ENCODE data around the gene BFSP1.

Gene BFSP1

DNA sequence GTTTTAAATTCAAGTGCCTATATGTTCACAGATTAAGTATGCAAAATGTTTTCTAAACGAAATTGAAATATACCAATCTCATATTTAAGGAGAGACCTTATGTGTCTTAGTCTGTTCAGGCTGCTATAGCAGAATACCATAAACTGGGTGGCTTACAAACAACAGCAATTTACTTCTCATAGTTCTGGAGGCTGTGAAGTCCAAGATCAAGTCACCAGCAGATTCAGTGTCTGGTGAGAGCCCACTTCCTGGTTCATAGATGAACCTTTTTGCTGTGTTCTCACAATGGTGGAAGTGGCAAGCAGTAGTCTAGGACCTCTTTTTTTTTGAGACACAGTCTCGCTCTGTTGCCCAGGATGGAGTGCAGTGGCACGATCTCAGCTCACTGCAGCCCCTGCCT, 35.2 kb upstream of the BFSP1 start:
- Mint-ChIP-seq H3K9me3 (no peaks in the 10 kb centered on the region), H3K36me3 (ENCODE audit: insufficient read depth) (peaks cover 12% of the 10 kb centered on the region), H3K4me1 (ENCODE audit: low read depth in 2 of 2) (peaks cover 8 to 12% of the 10 kb centered on the region in 2 donors), H3K27me3 (no peaks in the 10 kb centered on the region), H3K27ac (no peak overlapping the region), H3K4me3 (no peak overlapping the region)
- no peak for ATAC-seq (replicated peaks)
- DNase-seq = no peak

GRCh38 chr20:17565169-17565845, 34.1 kb upstream of the BFSP1 start:
- ATAC-seq (replicated peaks) (no peak), DNase-seq (no peak)
- Mint-ChIP-seq H3K27me3 (no peaks in the 10 kb centered on the region), H3K4me1 (ENCODE audit: low read depth in 2 of 2) (peaks cover 0 to 4% of the 10 kb centered on the region in 2 donors), H3K27ac (no peak overlapping the region), H3K4me3 (no peak overlapping the region), H3K9me3 (no peaks in the 10 kb centered on the region), H3K36me3 (ENCODE audit: insufficient read depth) (peaks cover 5% of the 10 kb centered on the region)

- Mint-ChIP-seq H3K4me1 (ENCODE audit: low read depth in 2 of 2) (peaks cover 0 to 5% of the 10 kb centered on the region in 2 donors), H3K36me3 (ENCODE audit: insufficient read depth) (no peaks in the 10 kb centered on the region), H3K9me3 (no peaks in the 10 kb centered on the region), H3K4me3 (no peak overlapping the region), H3K27ac (no peak overlapping the region), H3K27me3 (no peaks in the 10 kb centered on the region)
- no peak for ATAC-seq (replicated peaks)
- DNase-seq = no peak
Measured at GRCh38 chr20:17562804-17563305, 31.7 kb upstream of the BFSP1 start.

- Mint-ChIP-seq H3K4me3 (no peak overlapping the region), H3K27ac (no peak overlapping the region), H3K4me1 (ENCODE audit: low read depth in 2 of 2) (peaks cover 0 to 5% of the 10 kb centered on the region in 2 donors), H3K36me3 (ENCODE audit: insufficient read depth) (no peaks in the 10 kb centered on the region), H3K27me3 (no peaks in the 10 kb centered on the region), H3K9me3 (no peaks in the 10 kb centered on the region)
- ATAC-seq (replicated peaks) (no peak), DNase-seq (no peak)
Measured at GRCh38 chr20:17560344-17561074, 29.3 kb upstream of the BFSP1 start.

DNA sequence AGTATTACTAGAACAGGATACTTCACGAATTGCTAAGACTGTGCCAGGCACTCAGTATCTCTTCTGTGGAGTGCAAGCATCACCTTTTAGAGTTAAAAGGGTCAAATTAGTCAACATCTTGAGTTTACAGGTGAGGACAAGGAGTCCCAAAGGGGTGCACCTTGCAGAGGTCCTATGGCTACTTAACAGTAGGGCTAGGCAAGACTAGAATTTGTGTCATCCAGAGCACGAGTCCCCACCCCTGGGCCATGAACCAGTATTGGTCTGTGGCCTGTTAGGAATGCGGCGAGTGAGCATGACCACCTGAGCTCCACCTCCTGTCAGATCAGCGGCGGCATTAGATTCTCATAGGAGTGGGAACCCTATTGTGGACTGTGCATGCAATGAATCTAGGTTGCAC, 28.2 kb upstream of the BFSP1 start:
- H3K27ac Mint-ChIP-seq = no peak overlapping the region

GRCh38 chr20:17558941-17559304, 27.7 kb upstream of the BFSP1 start:
- no peaks in the 10 kb centered on the region for H3K9me3 Mint-ChIP-seq
- no peak overlapping the region for H3K27ac Mint-ChIP-seq
- no peaks in the 10 kb centered on the region for H3K36me3 Mint-ChIP-seq (ENCODE audit: insufficient read depth)
- H3K4me1 Mint-ChIP-seq (ENCODE audit: low read depth in 2 of 2) = peaks cover 0 to 5% of the 10 kb centered on the region in 2 donors
- no peak for ATAC-seq (replicated peaks)
- H3K27me3 Mint-ChIP-seq = no peaks in the 10 kb centered on the region
- no peak overlapping the region for H3K4me3 Mint-ChIP-seq
- no peak for DNase-seq

More for the DNA sequence above, 28.2 kb upstream of the BFSP1 start:
- Mint-ChIP-seq H3K9me3 (no peaks in the 10 kb centered on the region), H3K27me3 (no peaks in the 10 kb centered on the region), H3K4me1 (ENCODE audit: low read depth in 2 of 2) (peaks cover 0 to 5% of the 10 kb centered on the region in 2 donors), H3K4me3 (no peak overlapping the region), H3K36me3 (ENCODE audit: insufficient read depth) (no peaks in the 10 kb centered on the region)
- DNase-seq (no peak), ATAC-seq (replicated peaks) (no peak)

- no peaks in the 10 kb centered on the region for H3K36me3 Mint-ChIP-seq (ENCODE audit: insufficient read depth)
- no peak overlapping the region for H3K4me3 Mint-ChIP-seq
- no peaks in the 10 kb centered on the region for H3K27me3 Mint-ChIP-seq
- ATAC-seq (replicated peaks) (no peak), DNase-seq (no peak)
- H3K9me3 Mint-ChIP-seq = no peaks in the 10 kb centered on the region
- H3K27ac Mint-ChIP-seq = no peak overlapping the region
- peaks cover 0 to 5% of the 10 kb centered on the region in 2 donors for H3K4me1 Mint-ChIP-seq (ENCODE audit: low read depth in 2 of 2)
Measured at GRCh38 chr20:17558154-17558940, 27.2 kb upstream of the BFSP1 start.

DNA sequence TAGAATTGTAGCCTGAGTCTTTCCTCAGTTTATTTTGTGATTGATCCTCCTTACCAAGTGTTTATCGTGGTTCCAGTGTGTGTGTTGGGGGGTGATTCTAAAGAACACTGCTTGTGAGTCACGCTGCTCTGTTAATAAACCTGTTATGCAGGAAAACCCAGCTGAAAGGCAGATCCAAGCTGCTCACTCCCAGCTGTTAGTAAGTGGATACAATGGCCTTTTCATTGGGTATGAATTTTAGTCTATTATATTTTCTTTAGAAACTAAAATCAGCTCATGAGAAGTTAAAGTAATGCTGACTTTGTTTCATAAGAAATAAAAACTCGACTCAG, 26.5 kb upstream of the BFSP1 start:
- Mint-ChIP-seq H3K9me3 (no peaks in the 10 kb centered on the region), H3K27ac (no peak overlapping the region), H3K27me3 (no peaks in the 10 kb centered on the region), H3K4me1 (ENCODE audit: low read depth in 2 of 2) (peaks cover 0 to 5% of the 10 kb centered on the region in 2 donors), H3K36me3 (ENCODE audit: insufficient read depth) (no peaks in the 10 kb centered on the region), H3K4me3 (no peak overlapping the region)
- ATAC-seq (replicated peaks) = no peak
- no peak for DNase-seq

GRCh38 chr20:17556837-17557674, 25.9 kb upstream of the BFSP1 start:
- no peak overlapping the region for H3K4me3 Mint-ChIP-seq
- no peak for ATAC-seq (replicated peaks)
- H3K36me3 Mint-ChIP-seq (ENCODE audit: insufficient read depth) = no peaks in the 10 kb centered on the region
- no peaks in the 10 kb centered on the region for H3K27me3 Mint-ChIP-seq
- H3K27ac Mint-ChIP-seq = no peak overlapping the region
- H3K9me3 Mint-ChIP-seq = no peaks in the 10 kb centered on the region
- H3K4me1 Mint-ChIP-seq (ENCODE audit: low read depth in 2 of 2) = peaks cover 0 to 5% of the 10 kb centered on the region in 2 donors
- DNase-seq = no peak

DNA sequence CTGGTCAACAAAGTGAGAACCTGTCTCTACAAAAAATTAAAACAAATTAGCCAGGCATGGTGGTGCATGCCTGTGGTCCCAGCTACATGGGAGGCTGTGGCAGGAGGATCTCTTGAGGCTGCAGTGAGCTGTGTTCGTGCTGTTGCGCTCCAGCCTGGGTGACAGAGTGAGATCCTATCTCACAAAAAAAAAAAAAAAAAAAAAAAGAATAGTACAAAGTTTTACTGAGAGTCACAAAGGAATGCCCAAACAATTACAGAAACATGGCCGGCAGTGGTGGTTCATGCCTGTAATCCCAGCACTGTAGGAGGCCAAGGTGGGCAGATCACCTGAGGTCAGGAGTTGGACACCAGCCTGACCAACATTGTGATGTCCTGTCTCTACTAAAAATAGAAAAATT, 23.9 kb upstream of the BFSP1 start:
- no peaks in the 10 kb centered on the region for H3K36me3 Mint-ChIP-seq (ENCODE audit: insufficient read depth)
- ATAC-seq (replicated peaks) = no peak
- H3K4me1 Mint-ChIP-seq (ENCODE audit: low read depth in 2 of 2) = peaks cover 0 to 5% of the 10 kb centered on the region in 2 donors
- no peak overlapping the region for H3K27ac Mint-ChIP-seq
- H3K9me3 Mint-ChIP-seq = no peaks in the 10 kb centered on the region
- no peaks in the 10 kb centered on the region for H3K27me3 Mint-ChIP-seq
- no peak overlapping the region for H3K4me3 Mint-ChIP-seq
- no peak for DNase-seq

- Mint-ChIP-seq H3K27ac (no peak overlapping the region), H3K4me1 (ENCODE audit: low read depth in 2 of 2) (no peaks in the 10 kb centered on the region), H3K36me3 (ENCODE audit: insufficient read depth) (no peaks in the 10 kb centered on the region), H3K4me3 (no peak overlapping the region), H3K27me3 (peaks cover 7 to 29% of the 10 kb centered on the region in 2 donors), H3K9me3 (no peaks in the 10 kb centered on the region)
- no peak for DNase-seq
- ATAC-seq (replicated peaks) = no peak
Measured at GRCh38 chr20:17549131-17549530, 18.0 kb upstream of the BFSP1 start.

DNA sequence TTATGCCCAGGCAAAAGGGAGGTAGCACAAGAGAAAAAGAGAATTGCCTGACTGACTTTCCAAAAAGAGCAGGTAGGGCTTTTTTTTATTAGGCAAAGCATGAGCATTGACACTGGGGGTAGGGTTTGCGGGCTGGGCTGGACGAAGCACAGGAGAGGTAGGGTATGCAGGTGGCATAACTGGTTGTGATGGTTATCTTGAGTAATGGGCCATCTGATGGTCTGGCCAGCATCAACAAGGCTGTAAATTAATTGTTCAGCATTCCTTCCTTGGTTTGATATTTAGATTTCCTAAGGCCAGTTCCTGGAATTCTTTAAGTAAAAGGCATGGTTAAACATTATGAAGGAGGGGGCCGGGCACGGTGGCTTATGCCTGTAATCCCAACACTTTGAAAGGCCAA, 13.9 kb upstream of the BFSP1 start:
- no peak overlapping the region for H3K27ac Mint-ChIP-seq
- no peaks in the 10 kb centered on the region for H3K4me1 Mint-ChIP-seq (ENCODE audit: low read depth in 2 of 2)
- no peak overlapping the region for H3K4me3 Mint-ChIP-seq
- no peak for ATAC-seq (replicated peaks)
- no peaks in the 10 kb centered on the region for H3K9me3 Mint-ChIP-seq
- DNase-seq = no peak
- H3K27me3 Mint-ChIP-seq = peaks cover 28 to 59% of the 10 kb centered on the region in 2 donors
- H3K36me3 Mint-ChIP-seq (ENCODE audit: insufficient read depth) = peaks cover 2% of the 10 kb centered on the region

- H3K27ac Mint-ChIP-seq = no peak overlapping the region
Measured at GRCh38 chr20:17543531-17544131, 12.5 kb upstream of the BFSP1 start.

More at GRCh38 chr20:17543531-17544131, 12.5 kb upstream of the BFSP1 start:
- H3K36me3 Mint-ChIP-seq (ENCODE audit: insufficient read depth) = peaks cover 2% of the 10 kb centered on the region
- H3K4me3 Mint-ChIP-seq = no peak overlapping the region
- no peak for DNase-seq
- no peaks in the 10 kb centered on the region for H3K4me1 Mint-ChIP-seq (ENCODE audit: low read depth in 2 of 2)
- peaks cover 35 to 59% of the 10 kb centered on the region in 2 donors for H3K27me3 Mint-ChIP-seq
- no peaks in the 10 kb centered on the region for H3K9me3 Mint-ChIP-seq
- no peak for ATAC-seq (replicated peaks)

Measured in effector memory CD8-positive, alpha-beta T cell (primary cell).